ENCODE data around the gene ALDOA.

GRCh38 chr16:30065102-30065942 lies at the start of gene ALDOA:
- TF ChIP-seq POLR2A (IDR thresholded peaks at IDR 0.05) (peak; percentile 97 to 98), CTCF (IDR thresholded peaks at IDR 0.05) (peak in 2 of 6 experiments; percentile 22 to 23)

Data from Peyer's patch (tissue), 4 donors.